ENCODE results near the gene TMTC1. TPM values are rescaled to one million over a fixed set of nuclear protein-coding genes. Genes with fewer than 3 reads are reported as not detected.

TMTC1 gene
- total and polyA plus RNA-seq, 2 donors (not counting 1 experiment from before 2014, with no cell fraction given): 62.2 to 222 TPM

- Histone ChIP-seq H3K4me2 (ENCODE audit: extremely low read depth, insufficient read depth, low read length) (no peak overlapping the region), H3K36me3 (ENCODE audit: control insufficient read depth, insufficient read depth, low read length) (no peaks in the 10 kb centered on the region), H3K79me2 (ENCODE audit: control insufficient read depth, insufficient read depth, low read length) (no peaks in the 10 kb centered on the region), H2AFZ (ENCODE audit: low read length) (no peak overlapping the region), H3K4me3 (replicated peaks in 1 of 4; ENCODE audit: control extremely low read depth in 1 of 4, insufficient read depth in 1 of 4, low read depth in 3 of 4, low read length in 4 of 4) (no peak overlapping the region), H4K20me1 (ENCODE audit: control insufficient read depth, extremely low read depth, insufficient read depth, low read length) (no peaks in the 10 kb centered on the region), H3K9ac (ENCODE audit: insufficient read depth, low read length) (no peak overlapping the region), H3K4me1 (ENCODE audit: control insufficient read depth, extremely low read depth, insufficient read depth, low read length) (no peaks in the 10 kb centered on the region), H3K27ac (ENCODE audit: insufficient read depth, low read length) (no peak overlapping the region), H3K27me3 (ENCODE audit: control insufficient read depth, insufficient read depth, low read length) (no peaks in the 10 kb centered on the region), H3K9me3 (ENCODE audit: control insufficient read depth, insufficient read depth, low read depth, low read length) (no peaks in the 10 kb centered on the region)
- TF ChIP-seq CTCF (conservative IDR thresholded peaks at IDR 0.05 in 1 of 2, IDR thresholded peaks at IDR 0.05 in 1 of 2; ENCODE audit: low read depth in 1 of 2, low read length in 2 of 2) (no peak), EZH2 (IDR thresholded peaks at IDR 0.05; ENCODE audit: low read length, missing control alignments) (no peak)
- DNase-seq (ENCODE audit: low read depth in 2 of 2): no peak
Observed at GRCh38 chr12:29688914-29689313, 94.8 kb downstream of the TMTC1 start.

- H3K27me3 ChIP-seq (ENCODE audit: control insufficient read depth, insufficient read depth, low read length): no peaks in the 10 kb centered on the region
- H3K79me2 ChIP-seq (ENCODE audit: control insufficient read depth, insufficient read depth, low read length): no peaks in the 10 kb centered on the region
- no peak overlapping the region for H3K4me2 ChIP-seq (ENCODE audit: extremely low read depth, insufficient read depth, low read length)
- H4K20me1 ChIP-seq (ENCODE audit: control insufficient read depth, extremely low read depth, insufficient read depth, low read length): no peaks in the 10 kb centered on the region
- no peaks in the 10 kb centered on the region for H3K9me3 ChIP-seq (ENCODE audit: control insufficient read depth, insufficient read depth, low read depth, low read length)
- TF ChIP-seq EZH2 (IDR thresholded peaks at IDR 0.05; ENCODE audit: low read length, missing control alignments) (no peak), CTCF (conservative IDR thresholded peaks at IDR 0.05 in 1 of 2, IDR thresholded peaks at IDR 0.05 in 1 of 2; ENCODE audit: low read depth in 1 of 2, low read length in 2 of 2) (no peak)
- no peaks in the 10 kb centered on the region for H3K36me3 ChIP-seq (ENCODE audit: control insufficient read depth, insufficient read depth, low read length)
- H2AFZ ChIP-seq (ENCODE audit: low read length): no peak overlapping the region
- no peak overlapping the region for H3K27ac ChIP-seq (ENCODE audit: insufficient read depth, low read length)
- no peak overlapping the region for H3K9ac ChIP-seq (ENCODE audit: insufficient read depth, low read length)
- no peaks in the 10 kb centered on the region for H3K4me1 ChIP-seq (ENCODE audit: control insufficient read depth, extremely low read depth, insufficient read depth, low read length)
- no peak overlapping the region for H3K4me3 ChIP-seq (replicated peaks in 1 of 4; ENCODE audit: control extremely low read depth in 1 of 4, insufficient read depth in 1 of 4, low read depth in 3 of 4, low read length in 4 of 4)
- DNase-seq (ENCODE audit: low read depth in 2 of 2): peak; percentile 28 to 34
Observed at GRCh38 chr12:29682088-29682487, 101.7 kb downstream of the TMTC1 start.

- H3K79me2 ChIP-seq (ENCODE audit: control insufficient read depth, insufficient read depth, low read length): no peaks in the 10 kb centered on the region
- TF ChIP-seq EZH2 (IDR thresholded peaks at IDR 0.05; ENCODE audit: low read length, missing control alignments) (no peak), CTCF (conservative IDR thresholded peaks at IDR 0.05 in 1 of 2, IDR thresholded peaks at IDR 0.05 in 1 of 2; ENCODE audit: low read depth in 1 of 2, low read length in 2 of 2) (no peak)
- no peaks in the 10 kb centered on the region for H3K27me3 ChIP-seq (ENCODE audit: control insufficient read depth, insufficient read depth, low read length)
- no peak for DNase-seq (ENCODE audit: low read depth in 2 of 2)
- H3K4me1 ChIP-seq (ENCODE audit: control insufficient read depth, extremely low read depth, insufficient read depth, low read length): no peaks in the 10 kb centered on the region
- H3K27ac ChIP-seq (ENCODE audit: insufficient read depth, low read length): no peak overlapping the region
- H4K20me1 ChIP-seq (ENCODE audit: control insufficient read depth, extremely low read depth, insufficient read depth, low read length): no peaks in the 10 kb centered on the region
- H3K4me3 ChIP-seq (replicated peaks in 1 of 4; ENCODE audit: control extremely low read depth in 1 of 4, insufficient read depth in 1 of 4, low read depth in 3 of 4, low read length in 4 of 4): no peak overlapping the region
- H3K4me2 ChIP-seq (ENCODE audit: extremely low read depth, insufficient read depth, low read length): no peak overlapping the region
- H2AFZ ChIP-seq (ENCODE audit: low read length): no peak overlapping the region
- no peaks in the 10 kb centered on the region for H3K36me3 ChIP-seq (ENCODE audit: control insufficient read depth, insufficient read depth, low read length)
- H3K9me3 ChIP-seq (ENCODE audit: control insufficient read depth, insufficient read depth, low read depth, low read length): no peaks in the 10 kb centered on the region
- H3K9ac ChIP-seq (ENCODE audit: insufficient read depth, low read length): no peak overlapping the region
Observed at GRCh38 chr12:29681370-29681769, 102.4 kb downstream of the TMTC1 start.
